Measurements from ENCODE around the gene MEI4. TPM values are rescaled to one million over a fixed set of nuclear protein-coding genes. Genes with fewer than 3 reads are reported as not detected.

MEI4 gene
- polyA plus RNA-seq, 4 donors, result 0.49 to 2.1 (median 1.7) TPM

DNA sequence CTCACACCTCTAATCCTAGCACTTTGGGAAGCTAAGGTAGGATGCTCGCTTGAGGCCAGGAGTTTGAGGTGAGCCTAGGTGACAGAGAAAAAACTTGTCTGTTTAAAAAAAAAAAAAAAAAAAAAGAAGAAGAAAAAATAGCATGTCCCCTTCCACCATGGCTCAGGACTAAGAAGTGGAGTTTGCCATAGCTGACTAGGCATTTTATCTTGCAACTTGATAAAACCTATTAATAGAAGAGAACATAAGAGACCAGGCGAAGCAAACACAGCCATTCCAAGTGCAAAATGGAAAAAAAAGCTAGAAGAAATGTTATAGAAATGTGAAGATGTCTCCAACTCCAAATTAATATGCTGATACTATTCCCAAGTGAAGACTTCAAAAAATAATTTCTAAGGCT, 277.5 kb downstream of the MEI4 start:
- no peak for DNase-seq (ENCODE audit: low read depth in 4 of 4, low spot score in 3 of 4)

DNA sequence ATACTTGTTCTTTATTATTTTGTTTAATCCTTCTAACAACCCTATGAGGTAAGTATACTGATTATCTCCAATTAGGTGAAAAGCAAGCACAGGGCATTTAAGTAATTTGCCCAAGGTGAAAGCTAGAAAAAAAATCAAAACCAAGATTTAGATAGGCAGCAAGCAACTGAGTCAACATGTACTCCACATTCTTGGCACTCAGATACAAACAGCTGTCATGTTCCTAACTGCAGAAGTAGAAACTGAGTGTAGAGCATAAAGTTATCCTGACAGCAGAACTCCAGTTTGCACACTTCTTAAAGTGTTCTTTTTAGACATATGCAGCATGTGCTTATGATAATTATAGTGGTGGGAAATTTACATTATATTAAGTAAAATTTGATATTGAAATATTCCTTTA, 278.1 kb downstream of the MEI4 start:
- no peak for DNase-seq (ENCODE audit: low read depth in 4 of 4, low spot score in 3 of 4)

DNA sequence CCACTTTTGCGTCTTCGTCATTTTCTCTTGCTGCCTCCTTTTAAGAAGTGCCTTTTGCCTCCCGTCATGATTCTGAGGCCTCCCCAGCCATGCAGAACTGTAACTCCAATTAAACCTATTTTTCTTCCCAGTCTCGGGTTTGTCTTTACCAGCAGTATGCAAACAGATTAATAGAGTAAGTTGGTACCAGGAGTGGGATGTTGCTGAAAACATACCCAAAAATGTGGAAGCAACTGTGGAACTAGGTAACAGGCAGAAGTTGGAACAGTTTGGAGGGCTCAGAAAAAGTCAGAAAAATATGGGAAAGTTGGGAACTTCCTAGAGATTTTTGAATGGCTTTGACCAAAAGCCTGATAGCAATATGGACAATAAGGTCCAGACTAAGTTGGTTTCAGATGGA, 309.2 kb downstream of the MEI4 start:
- no peak for DNase-seq (ENCODE audit: low read depth in 4 of 4, low spot score in 3 of 4)

DNA sequence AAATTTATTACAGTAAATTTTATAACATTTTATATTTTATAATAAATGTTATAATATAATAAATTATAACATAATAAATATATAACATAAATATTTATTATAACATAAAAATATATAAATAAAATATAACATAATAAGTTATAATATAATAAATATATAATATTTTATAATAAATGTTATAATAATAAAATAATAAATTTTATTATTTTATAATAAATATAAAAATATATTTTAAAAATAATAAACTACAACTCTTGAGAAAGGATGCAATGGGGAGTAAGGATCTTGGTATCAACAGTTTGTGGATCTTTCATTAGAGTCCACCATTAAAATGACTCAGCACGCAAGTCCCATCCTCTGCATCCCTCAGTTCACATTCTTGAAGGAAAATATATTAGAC, 312.6 kb downstream of the MEI4 start:
- DNase-seq (ENCODE audit: low read depth in 4 of 4, low spot score in 3 of 4), result no peak

DNA sequence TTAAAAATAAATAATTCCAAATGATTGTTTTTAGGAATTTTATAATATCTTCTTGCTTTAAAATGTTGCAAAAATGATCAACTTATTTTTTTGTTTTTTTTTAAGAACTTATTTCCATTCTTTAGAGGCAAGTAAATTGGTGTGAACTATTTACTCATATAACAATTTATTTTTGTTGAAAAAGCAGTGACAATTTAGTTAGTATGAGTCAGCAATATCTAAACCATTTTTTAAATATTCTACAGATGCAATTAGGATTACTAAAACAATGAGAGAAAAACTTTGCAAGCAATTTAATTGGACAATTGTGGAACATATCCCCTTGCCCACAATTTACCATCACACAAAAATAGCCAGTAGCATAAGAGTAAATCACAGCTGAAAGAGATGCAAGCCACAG, 319.5 kb downstream of the MEI4 start:
- DNase-seq (ENCODE audit: low read depth in 4 of 4, low spot score in 3 of 4), result no peak

Other genes with a start within 250 kb of the MEI4 start
- gene HTR1B, start 189.5 kb upstream of the MEI4 start, polyA plus RNA-seq (ENCODE audit: insufficient read length in 4 of 4), result under 1 TPM; 0.07 to 0.40 (median 0.28) TPM

Data from left renal pelvis (tissue), 4 donors.